ENCODE results near the gene COL8A1.

DNA sequence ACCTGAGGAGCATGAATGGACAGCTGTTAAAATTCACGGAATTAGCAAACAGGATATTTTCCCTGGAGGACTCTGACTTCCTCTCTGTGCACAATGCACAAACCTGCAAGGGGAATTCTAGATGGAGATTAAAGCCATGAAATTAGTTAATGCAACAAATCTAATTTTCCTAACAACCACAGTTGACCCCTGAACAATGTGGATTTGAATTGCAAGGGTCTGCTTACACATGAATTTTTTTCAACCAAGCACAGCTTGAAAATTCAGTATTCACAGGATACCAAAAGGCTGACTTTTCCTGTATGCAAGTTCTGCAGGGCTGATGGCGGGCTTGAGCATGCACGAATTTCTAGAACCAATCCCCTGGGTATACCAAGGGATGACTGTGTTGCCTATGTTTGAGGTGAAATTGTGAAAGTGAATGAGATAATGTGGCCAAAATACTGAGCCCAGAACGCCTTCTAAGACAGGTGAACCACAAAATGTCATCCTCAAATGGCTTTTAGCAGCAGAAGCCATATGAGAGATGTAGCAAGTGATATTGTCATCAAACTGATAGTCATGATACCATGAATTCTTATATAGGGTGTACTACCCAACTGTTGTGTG, 52.5 kb downstream of the COL8A1 start:
- TF ChIP-seq CTCF (IDR thresholded peaks at IDR 0.05; ENCODE audit: poor library complexity), result no peak
- TF ChIP-seq EZH2 (IDR thresholded peaks at IDR 0.05; ENCODE audit: borderline replicate concordance), result no peak
